Epithelial cell of prostate (primary cell): ENCODE results near the gene CST3.
"Not testable (repeated sequence)": the region's sequence is repeated elsewhere in the genome, so short reads cannot be mapped to it uniquely, and the experiment has no call there.

Source experiments
- DNase-seq: peaks from one replicate; pipeline ENCODE4 v3.0.0-alpha.2; 2011; ENCODE audit warnings: low read depth, low spot score
- H3K27ac ChIP-seq: fragments of 450-650 bp; 2 replicates; pipeline ENCODE4 v1.5.1; 2017; ENCODE audit warnings: mild to moderate bottlenecking

The CST3 gene

GRCh38 chr20:23663180-23663579, 25.4 kb upstream of the CST3 start:
- H3K27ac ChIP-seq = no peak overlapping the region
- no peak for DNase-seq

- no peak for DNase-seq
- H3K27ac ChIP-seq = no peak overlapping the region
Measured at GRCh38 chr20:23662276-23662870, 24.6 kb upstream of the CST3 start.

DNA sequence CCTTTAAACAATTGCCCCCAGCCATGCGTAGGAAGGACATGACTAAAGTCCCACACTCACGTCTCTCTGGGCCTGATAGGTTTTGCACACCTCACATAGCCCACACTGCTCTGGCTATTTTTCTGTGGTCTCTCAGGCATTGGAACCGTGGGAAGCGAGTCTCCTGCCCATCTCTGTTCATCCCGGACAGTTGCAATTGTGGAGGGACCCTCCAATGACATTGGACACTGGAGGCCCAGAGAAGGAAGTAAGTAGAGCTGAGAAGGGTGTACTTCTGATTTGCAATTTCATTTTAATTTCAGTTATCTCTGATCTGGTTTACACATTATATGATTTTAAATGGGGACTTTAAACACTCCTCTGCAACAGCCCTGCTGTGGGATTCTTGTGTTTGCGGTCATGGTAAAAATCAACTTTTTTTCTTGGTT, 23.3 kb upstream of the CST3 start:
- DNase-seq = no peak
- H3K27ac ChIP-seq = no peak overlapping the region

- DNase-seq = no peak
- H3K27ac ChIP-seq = no peak overlapping the region
Measured at GRCh38 chr20:23659989-23660837, 22.5 kb upstream of the CST3 start.

GRCh38 chr20:23659610-23659988, 21.8 kb upstream of the CST3 start:
- not testable (repeated sequence) for H3K27ac ChIP-seq

DNA sequence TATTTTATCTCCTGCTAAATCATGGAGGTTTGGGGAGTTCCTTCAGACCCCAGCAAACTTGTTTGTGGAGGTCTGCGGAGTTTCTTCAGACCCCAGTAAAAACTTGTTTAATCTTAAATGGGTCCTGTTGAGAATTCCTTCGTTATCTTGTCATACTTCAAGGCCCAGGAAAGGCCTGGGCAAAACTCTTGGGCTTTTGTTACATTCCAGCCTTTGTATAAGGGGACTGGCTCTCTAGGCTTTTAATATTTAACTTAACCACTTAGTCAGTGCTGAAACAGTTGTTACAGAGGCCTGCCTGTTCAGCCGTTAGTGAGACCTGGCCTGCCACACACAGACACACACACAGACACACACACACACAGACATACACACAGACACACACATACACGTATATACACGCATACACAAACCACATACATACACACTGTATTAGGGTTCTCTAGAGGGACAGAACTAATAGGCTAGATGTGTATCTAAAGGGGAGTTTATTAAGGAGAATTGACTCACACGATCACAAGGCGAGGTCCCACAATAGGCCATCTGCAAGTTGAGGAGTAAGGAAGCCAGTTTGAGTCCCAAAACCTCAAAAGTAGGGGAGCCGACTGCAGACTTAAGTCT, 21.3 kb upstream of the CST3 start:
- DNase-seq = no peak
- no peak overlapping the region for H3K27ac ChIP-seq

More at GRCh38 chr20:23659610-23659988, 21.8 kb upstream of the CST3 start:
- DNase-seq = not testable (repeated sequence)

- no peak for DNase-seq
- no peak overlapping the region for H3K27ac ChIP-seq
Measured at GRCh38 chr20:23658336-23658735, 20.6 kb upstream of the CST3 start.

DNA sequence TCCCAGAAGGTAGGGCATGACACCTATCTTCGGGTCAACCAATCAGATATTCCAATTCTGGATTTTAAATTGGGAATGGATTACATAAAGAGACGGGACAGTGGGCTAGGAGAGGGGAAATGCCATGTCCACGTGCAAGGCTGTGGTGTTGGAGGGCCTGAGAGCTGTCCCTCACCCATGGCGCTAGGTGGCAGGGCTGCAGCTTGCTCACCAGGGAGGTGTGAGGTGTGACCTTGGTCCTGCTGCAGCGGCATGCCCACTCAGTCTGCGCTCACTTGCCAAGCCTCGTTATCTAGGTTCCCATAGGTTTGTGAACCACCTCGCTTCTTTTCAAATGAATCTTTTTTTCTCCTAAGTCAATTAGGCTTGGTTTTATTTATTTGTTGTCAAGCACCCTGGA, 19.4 kb upstream of the CST3 start:
- no peak for DNase-seq

DNA sequence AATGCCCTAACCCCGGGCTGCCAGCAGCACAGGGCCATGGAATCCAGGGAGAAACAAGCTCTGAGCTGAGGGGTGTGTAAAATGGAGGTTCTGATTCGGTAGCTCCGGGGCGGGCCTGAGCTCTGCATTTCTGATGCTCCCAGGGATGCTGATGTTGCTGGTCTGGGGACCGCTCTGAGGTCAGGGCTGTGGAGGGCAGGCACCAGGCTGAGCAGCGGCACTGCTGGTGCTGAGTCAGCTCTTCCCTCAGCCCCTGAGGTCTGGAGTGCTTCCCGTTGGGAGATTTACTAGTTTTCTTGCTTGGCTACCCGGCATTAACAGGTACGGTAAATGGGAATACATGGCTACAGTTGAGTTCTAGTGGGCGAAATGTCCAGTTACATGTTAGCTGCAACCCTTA, 18.6 kb upstream of the CST3 start:
- DNase-seq = no peak
- no peak overlapping the region for H3K27ac ChIP-seq

More for the DNA sequence above, 19.4 kb upstream of the CST3 start:
- no peak overlapping the region for H3K27ac ChIP-seq

GRCh38 chr20:23655491-23656211, 17.9 kb upstream of the CST3 start:
- DNase-seq = no peak

GRCh38 chr20:23654717-23655116, 17.0 kb upstream of the CST3 start:
- no peak overlapping the region for H3K27ac ChIP-seq

More at GRCh38 chr20:23655491-23656211, 17.9 kb upstream of the CST3 start:
- H3K27ac ChIP-seq = no peak overlapping the region

GRCh38 chr20:23654000-23654399, 16.2 kb upstream of the CST3 start:
- no peak for DNase-seq
- no peak overlapping the region for H3K27ac ChIP-seq

More at GRCh38 chr20:23654717-23655116, 17.0 kb upstream of the CST3 start:
- no peak for DNase-seq

GRCh38 chr20:23653400-23653938, 15.7 kb upstream of the CST3 start:
- DNase-seq = no peak
- H3K27ac ChIP-seq = no peak overlapping the region

- no peak for DNase-seq
- no peak overlapping the region for H3K27ac ChIP-seq
Measured at GRCh38 chr20:23652926-23653325, 15.2 kb upstream of the CST3 start.

GRCh38 chr20:23652371-23652770, 14.6 kb upstream of the CST3 start:
- no peak for DNase-seq
- H3K27ac ChIP-seq = no peak overlapping the region

GRCh38 chr20:23651117-23651516, 13.4 kb upstream of the CST3 start:
- H3K27ac ChIP-seq = no peak overlapping the region
- no peak for DNase-seq

DNA sequence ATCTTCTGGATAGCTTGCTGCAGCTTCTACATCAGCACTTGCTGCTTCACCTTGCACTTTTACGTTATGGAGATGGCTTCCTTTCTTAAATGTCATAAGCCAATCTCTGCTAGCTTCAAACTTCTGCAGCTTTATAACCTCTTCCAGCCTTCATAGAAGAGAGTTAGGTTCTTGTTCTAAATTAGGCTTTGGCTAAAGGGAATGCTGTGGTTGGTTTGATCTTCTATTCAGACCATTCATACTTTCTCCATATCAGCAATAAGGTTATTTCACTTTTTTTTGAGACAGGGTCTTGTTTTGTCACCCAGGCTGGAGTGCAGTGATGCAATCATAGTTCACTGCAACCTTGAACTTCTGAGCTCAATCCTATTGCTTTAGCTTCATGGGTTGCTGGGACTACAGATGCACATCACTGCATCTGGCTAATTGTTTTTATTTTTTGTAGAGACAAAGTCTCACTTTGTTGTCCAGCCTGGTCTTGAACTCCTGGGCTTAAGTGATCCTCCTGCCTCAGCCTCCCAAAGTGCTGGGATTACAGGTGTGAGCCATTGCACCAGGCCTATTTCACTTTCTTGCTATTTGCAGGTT, 12.2 kb upstream of the CST3 start:
- no peak overlapping the region for H3K27ac ChIP-seq
- no peak for DNase-seq

- no peak overlapping the region for H3K27ac ChIP-seq
- DNase-seq = no peak
Measured at GRCh38 chr20:23649242-23649641, 11.5 kb upstream of the CST3 start.

- DNase-seq = no peak
- H3K27ac ChIP-seq = no peak overlapping the region
Measured at GRCh38 chr20:23647346-23647745, 9.6 kb upstream of the CST3 start.
